Measurements from ENCODE around the gene CD52. TPM values are rescaled to one million over a fixed set of nuclear protein-coding genes. Genes with fewer than 3 reads are reported as not detected.

CD52 gene
- total and polyA plus RNA-seq, 2 of the 13 experiments (the other 11 are each of a cell fraction or from before 2014, with no cell fraction given) = 0.32 TPM; not detected in 1

- peak; percentile 99 for TF ChIP-seq SOX13 (IDR thresholded peaks at IDR 0.05)
- TF ChIP-seq SOX13 (CRISPR knock-in tag; conservative IDR thresholded peaks at IDR 0.05 in 1 of 2, IDR thresholded peaks at IDR 0.05 in 1 of 2) = peak in 1 of 2 experiments; percentile 95; a peak in 2 of 4 replicates
- no peak for TF ChIP-seq LBX2 (CRISPR knock-in tag; IDR thresholded peaks at IDR 0.05; ENCODE audit: borderline replicate concordance)
- peak; percentile 73 to 95 for TF ChIP-seq POLR2A (IDR thresholded peaks at IDR 0.05; ENCODE audit: insufficient read depth in 1 of 2, low read depth in 2 of 2, low read length in 2 of 2)
- TF ChIP-seq ZSCAN22 (CRISPR knock-in tag; IDR thresholded peaks at IDR 0.05) = 0 out of 2 replicates have a peak, but pooled peaks have one; percentile 16
- TF ChIP-seq ZNF136 (CRISPR knock-in tag; IDR thresholded peaks at IDR 0.05; ENCODE audit: low read depth) = no peak
- TF ChIP-seq ZNF335 (CRISPR knock-in tag; IDR thresholded peaks at IDR 0.05) = no peak
- 0 out of 2 replicates have a peak, but pooled peaks have one; percentile 25 for TF ChIP-seq FOXK1 (CRISPR knock-in tag; IDR thresholded peaks at IDR 0.05; ENCODE audit: borderline replicate concordance, low read depth)
- peak; percentile 39; the same call in 1 of the 2 replicates for TF ChIP-seq ARID4A (CRISPR knock-in tag; IDR thresholded peaks at IDR 0.05; ENCODE audit: borderline replicate concordance)
- TF ChIP-seq GZF1 (CRISPR knock-in tag; IDR thresholded peaks at IDR 0.05) = no peak
- 0 out of 2 replicates have a peak, but pooled peaks have one; percentile 10 for TF ChIP-seq ZFP37 (CRISPR knock-in tag; IDR thresholded peaks at IDR 0.05; ENCODE audit: borderline replicate concordance)
- TF ChIP-seq IRX3 (CRISPR knock-in tag; IDR thresholded peaks at IDR 0.05; ENCODE audit: borderline replicate concordance, low read depth) = no peak
- TF ChIP-seq DNMT1 (CRISPR knock-in tag; IDR thresholded peaks at IDR 0.05) = no peak
- peak; percentile 94 for TF ChIP-seq PHF21A (CRISPR knock-in tag; IDR thresholded peaks at IDR 0.05)
- no peak for TF ChIP-seq CREBL2 (CRISPR knock-in tag; IDR thresholded peaks at IDR 0.05; ENCODE audit: borderline replicate concordance)
- TF ChIP-seq ATF4 (CRISPR knock-in tag; IDR thresholded peaks at IDR 0.05) = peak in 1 of 2 experiments; percentile 65; a peak in 2 of 4 replicates
- no peak for TF ChIP-seq TRIM22 (IDR thresholded peaks at IDR 0.05)
Observed at GRCh38 chr1:26350701-26351589, 33.2 kb downstream of the CD52 start (continued).

All from HepG2 (cell line).